ENCODE measurements around the gene CLCN6.

GRCh38 chr1:11822091-11822490, 16.1 kb downstream of the CLCN6 start:
- TF ChIP-seq ZNF670 (CRISPR knock-in tag; IDR thresholded peaks at IDR 0.05; ENCODE audit: borderline replicate concordance) (no peak), EZH2 (conservative IDR thresholded peaks at IDR 0.05; ENCODE audit: low read depth, low read length) (no peak), NR1H2 (CRISPR knock-in tag; IDR thresholded peaks at IDR 0.05; ENCODE audit: borderline replicate concordance, low read depth) (no peak), MAX (IDR thresholded peaks at IDR 0.05) (no peak), GTF2F1 (IDR thresholded peaks at IDR 0.05; ENCODE audit: low read length) (no peak), MAF1 (CRISPR knock-in tag; IDR thresholded peaks at IDR 0.05; ENCODE audit: borderline replicate concordance) (no peak), CTCF (CRISPR knock-in tag; IDR thresholded peaks at IDR 0.05) (no peak), NFYB (CRISPR knock-in tag; IDR thresholded peaks at IDR 0.05) (no peak), DPF2 (CRISPR knock-in tag; IDR thresholded peaks at IDR 0.05; ENCODE audit: borderline replicate concordance, low read depth) (no peak), NPAS2 (CRISPR knock-in tag; IDR thresholded peaks at IDR 0.05; ENCODE audit: borderline replicate concordance) (no peak)

Measured in HepG2 (cell line).